Measurements from ENCODE around the gene SAMD9L. TPM values are rescaled to one million over a fixed set of nuclear protein-coding genes. Genes with fewer than 3 reads are reported as not detected.

The SAMD9L gene
- polyA plus RNA-seq, 3 donors = 12.5 to 31.8 (median 18.6) TPM

DNA sequence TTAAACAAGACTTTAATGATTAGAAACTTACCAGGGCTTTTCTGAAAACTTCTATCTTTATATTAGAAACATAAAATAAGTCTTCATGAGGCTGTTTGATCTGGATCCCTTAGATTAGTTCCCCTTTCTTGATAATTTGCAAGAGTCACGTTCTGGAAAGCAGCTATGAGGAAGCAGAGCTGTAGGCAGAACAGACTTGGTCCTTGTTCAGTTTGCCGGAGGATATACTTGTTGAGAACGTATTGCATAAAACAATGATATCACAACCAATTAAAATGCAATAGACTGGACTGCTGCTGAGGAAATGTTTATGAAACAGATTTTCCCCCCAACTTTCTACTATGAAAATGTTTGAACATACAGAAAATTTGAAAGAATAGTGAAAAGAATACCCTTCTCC is 2.8 kb downstream of the SAMD9L start:
- Histone ChIP-seq H2AFZ (ENCODE audit: insufficient read depth, low read depth, low read length, poor library complexity, severe bottlenecking) (no peak overlapping the region), H4K20me1 (ENCODE audit: insufficient read depth, low read length) (no peaks in the 10 kb centered on the region), H3K4me1 (ENCODE audit: control insufficient read depth in 1 of 2, insufficient read depth in 2 of 2, low read length in 2 of 2) (peaks cover 40 to 56% of the 10 kb centered on the region in 2 donors), H3K27ac (ENCODE audit: low read depth in 1 of 2, low read length in 2 of 2) (peak overlapping the region in 1 of 2 donors; percentile 85), H3K79me2 (ENCODE audit: insufficient read depth, low read length) (peaks cover 27% of the 10 kb centered on the region), H3K9me3 (replicated peaks in 1 of 2; ENCODE audit: control insufficient read depth in 1 of 2, insufficient read depth in 1 of 2, low read length in 2 of 2) (no peaks in the 10 kb centered on the region), H3K9ac (ENCODE audit: insufficient read depth, low read length, poor library complexity, severe bottlenecking) (no peak overlapping the region), H3K4me3 (replicated peaks in 1 of 3; ENCODE audit: low read depth in 2 of 3, low read length in 3 of 3) (peak overlapping the region in 1 of 3 experiments; percentile 84), H3K36me3 (replicated peaks in 1 of 2; ENCODE audit: control insufficient read depth in 1 of 2, insufficient read depth in 2 of 2, low read length in 2 of 2) (peaks cover 40 to 46% of the 10 kb centered on the region in 2 donors), H3K4me2 (replicated peaks; ENCODE audit: extremely low read depth, low read length, poor library complexity, severe bottlenecking) (peak overlapping the region; percentile 91), H3K27me3 (ENCODE audit: control insufficient read depth in 2 of 2, insufficient read depth in 2 of 2, low read length in 2 of 2) (no peaks in the 10 kb centered on the region)
- intact Hi-C loops (cut with micrococcal nuclease) = no loop called here
- Mint-ChIP-seq H3K27ac (peak overlapping the region; percentile 84 to 95 (median 90)), H3K36me3 (peaks cover 5 to 10% of the 10 kb centered on the region in 2 donors), H3K27me3 (ENCODE audit: low read depth in 3 of 3) (peaks cover 0 to 2% (median 0%) of the 10 kb centered on the region in 3 donors), H3K4me1 (peaks cover 46% of the 10 kb centered on the region), H3K9me3 (peaks cover 0 to 3% (median 0%) of the 10 kb centered on the region in 7 donors), H3K4me3 (peak overlapping the region in 1 of 2 donors; percentile 91)
- TF ChIP-seq, protein P1, sequence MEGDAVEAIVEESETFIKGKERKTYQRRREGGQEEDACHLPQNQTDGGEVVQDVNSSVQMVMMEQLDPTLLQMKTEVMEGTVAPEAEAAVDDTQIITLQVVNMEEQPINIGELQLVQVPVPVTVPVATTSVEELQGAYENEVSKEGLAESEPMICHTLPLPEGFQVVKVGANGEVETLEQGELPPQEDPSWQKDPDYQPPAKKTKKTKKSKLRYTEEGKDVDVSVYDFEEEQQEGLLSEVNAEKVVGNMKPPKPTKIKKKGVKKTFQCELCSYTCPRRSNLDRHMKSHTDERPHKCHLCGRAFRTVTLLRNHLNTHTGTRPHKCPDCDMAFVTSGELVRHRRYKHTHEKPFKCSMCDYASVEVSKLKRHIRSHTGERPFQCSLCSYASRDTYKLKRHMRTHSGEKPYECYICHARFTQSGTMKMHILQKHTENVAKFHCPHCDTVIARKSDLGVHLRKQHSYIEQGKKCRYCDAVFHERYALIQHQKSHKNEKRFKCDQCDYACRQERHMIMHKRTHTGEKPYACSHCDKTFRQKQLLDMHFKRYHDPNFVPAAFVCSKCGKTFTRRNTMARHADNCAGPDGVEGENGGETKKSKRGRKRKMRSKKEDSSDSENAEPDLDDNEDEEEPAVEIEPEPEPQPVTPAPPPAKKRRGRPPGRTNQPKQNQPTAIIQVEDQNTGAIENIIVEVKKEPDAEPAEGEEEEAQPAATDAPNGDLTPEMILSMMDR (IDR thresholded peaks at IDR 0.05) = no peak
- no CpG with 5 or more reads among the region's 3 CpGs for WGBS (ENCODE audit: insufficient coverage)
- peak; percentile 50 to 72 (median 66) for DNase-seq

DNA sequence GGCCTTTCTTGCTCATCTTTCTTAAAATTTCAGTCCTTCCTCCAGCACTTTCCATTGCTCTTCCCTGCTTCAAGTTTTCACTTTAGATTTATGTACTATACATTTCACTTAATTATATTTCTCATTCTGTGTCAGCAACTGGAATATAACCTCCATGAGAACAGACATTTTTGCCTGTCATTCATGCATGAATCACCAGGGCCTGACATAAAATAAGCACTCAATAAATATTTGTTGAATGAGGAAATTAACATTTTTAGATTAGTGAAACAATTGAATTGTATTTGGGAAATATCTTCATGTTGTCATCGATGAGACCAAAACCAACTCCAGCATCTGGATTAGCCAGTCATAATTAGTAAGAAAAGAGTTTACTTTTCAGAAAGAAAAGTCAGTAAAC is 6.1 kb downstream of the SAMD9L start:
- TF ChIP-seq, protein P1 (IDR thresholded peaks at IDR 0.05) = no peak
- Histone ChIP-seq H3K79me2 (ENCODE audit: insufficient read depth, low read length) (peaks cover 19% of the 10 kb centered on the region), H2AFZ (ENCODE audit: insufficient read depth, low read depth, low read length, poor library complexity, severe bottlenecking) (no peak overlapping the region), H3K27me3 (ENCODE audit: control insufficient read depth in 2 of 2, insufficient read depth in 2 of 2, low read length in 2 of 2) (no peaks in the 10 kb centered on the region), H3K9ac (ENCODE audit: insufficient read depth, low read length, poor library complexity, severe bottlenecking) (no peak overlapping the region), H3K36me3 (replicated peaks in 1 of 2; ENCODE audit: control insufficient read depth in 1 of 2, insufficient read depth in 2 of 2, low read length in 2 of 2) (peaks cover 67 to 77% of the 10 kb centered on the region in 2 donors), H4K20me1 (ENCODE audit: insufficient read depth, low read length) (no peaks in the 10 kb centered on the region), H3K4me2 (replicated peaks; ENCODE audit: extremely low read depth, low read length, poor library complexity, severe bottlenecking) (no peak overlapping the region), H3K4me1 (ENCODE audit: control insufficient read depth in 1 of 2, insufficient read depth in 2 of 2, low read length in 2 of 2) (peaks cover 24 to 26% of the 10 kb centered on the region in 2 donors), H3K4me3 (replicated peaks in 1 of 3; ENCODE audit: low read depth in 2 of 3, low read length in 3 of 3) (no peak overlapping the region), H3K27ac (ENCODE audit: low read depth in 1 of 2, low read length in 2 of 2) (no peak overlapping the region), H3K9me3 (replicated peaks in 1 of 2; ENCODE audit: control insufficient read depth in 1 of 2, insufficient read depth in 1 of 2, low read length in 2 of 2) (peaks cover 0 to 5% of the 10 kb centered on the region in 2 donors)
- peaks cover 24% of the 10 kb centered on the region for H3K4me1 Mint-ChIP-seq
- no peak for DNase-seq
- H3K4me3 Mint-ChIP-seq = no peak overlapping the region
- H3K27me3 Mint-ChIP-seq (ENCODE audit: low read depth in 3 of 3) = no peaks in the 10 kb centered on the region
- no peak overlapping the region for H3K27ac Mint-ChIP-seq
- H3K36me3 Mint-ChIP-seq = peaks cover 18 to 25% of the 10 kb centered on the region in 2 donors
- intact Hi-C loops (cut with micrococcal nuclease) = no loop called here
- WGBS (ENCODE audit: insufficient coverage) = no CpG with 5 or more reads among the region's 1 CpG
- peaks cover 0 to 8% (median 2%) of the 10 kb centered on the region in 7 donors for H3K9me3 Mint-ChIP-seq
